IMR-90 (cell line): ENCODE results near the gene RAB11FIP4. TPM values are rescaled to one million over a fixed set of nuclear protein-coding genes. Genes with fewer than 3 reads are reported as not detected.

Source experiments
- ATAC-seq: fragments of 200-7000 bp; cut with Tn5 transposase; 2 replicates; pipeline ENCODE4 v1.9.1; 2020; ENCODE audit warnings: low read depth, mild to moderate bottlenecking, moderate library complexity
- BruUV-seq: library from RNA; stranded (reverse); fragments of 400-500 nt; replicated peaks from 2 replicates; lab custom pipeline; 2021; lab: Mats Ljungman, UMichigan
- CTCF ChIA-PET: fragments of 300-600 bp; formaldehyde crosslinking; extraction: SDS; loops from one replicate; lab custom pipeline; 2021; ENCODE audit warnings: antibody characterized with exemption; lab: Yijun Ruan, JAX
- POLR2A ChIA-PET: fragments of 300-600 bp; sonication (Branson Sonifier 250); formaldehyde crosslinking; loops from one replicate; lab custom pipeline; 2022; ENCODE audit warnings: antibody characterized with exemption; ENCODE audit not compliant: unreplicated experiment; lab: Charles Lee
- DNase-seq: peaks from one replicate; pipeline ENCODE4 v3.0.0; 2013
- H2AFZ ChIP-seq: replicated peaks from 2 replicates; pipeline ENCODE3; 2013; ENCODE audit warnings: low read length, mild to moderate bottlenecking; ENCODE audit not compliant: poor library complexity
- H2AK5ac ChIP-seq: 2 replicates; pipeline ENCODE4 v1.6.1; 2013; ENCODE audit warnings: low read depth, low read length, inconsistent platforms
- H2AK9ac ChIP-seq: replicated peaks from 2 replicates; pipeline ENCODE3; 2013; ENCODE audit warnings: mild to moderate bottlenecking, low read depth, low read length, moderate library complexity; ENCODE audit not compliant: poor library complexity
- H2BK120ac ChIP-seq: 2 replicates; pipeline ENCODE4 v1.6.1; 2013; ENCODE audit warnings: low read depth, low read length, inconsistent platforms
- H2BK15ac ChIP-seq: 3 replicates; pipeline ENCODE4 v1.6.1; 2013; ENCODE audit warnings: low read depth, low read length, inconsistent platforms
- H2BK20ac ChIP-seq: 2 replicates; pipeline ENCODE4 v1.6.1; 2013; ENCODE audit warnings: low read depth, mild to moderate bottlenecking, inconsistent platforms, low read length, moderate library complexity
- H2BK5ac ChIP-seq: 2 replicates; pipeline ENCODE4 v1.6.1; 2013; ENCODE audit warnings: mild to moderate bottlenecking, low read depth, low read length, inconsistent platforms; ENCODE audit not compliant: poor library complexity, severe bottlenecking
- H3K14ac ChIP-seq: replicated peaks from 2 replicates; pipeline ENCODE4 v1.6.1; 2013; ENCODE audit warnings: low read depth, low read length, inconsistent platforms
- H3K18ac ChIP-seq: 2 replicates; pipeline ENCODE4 v1.6.1; 2013; ENCODE audit warnings: low read depth, low read length, control low read depth
- H3K23ac ChIP-seq: 2 replicates; pipeline ENCODE4 v1.6.1; 2013; ENCODE audit warnings: low read depth, low read length, inconsistent platforms
- H3K27ac ChIP-seq: 2 replicates; pipeline ENCODE4 v1.5.1; 2013; ENCODE audit warnings: mild to moderate bottlenecking, control low read depth, low read length; ENCODE audit not compliant: insufficient read depth
- H3K27me3 ChIP-seq: 2 replicates; pipeline ENCODE4 v1.6.1; 2013; ENCODE audit warnings: low read length; ENCODE audit not compliant: control insufficient read depth, insufficient read depth
- H3K36me3 ChIP-seq: 2 replicates; pipeline ENCODE4 v1.6.1; 2013; ENCODE audit warnings: low read length, mixed read lengths; ENCODE audit not compliant: control insufficient read depth, insufficient read depth
- H3K4ac ChIP-seq: 2 replicates; pipeline ENCODE4 v1.6.1; 2013; ENCODE audit warnings: low read depth, low read length, inconsistent platforms
- H3K4me1 ChIP-seq: 2 replicates; pipeline ENCODE4 v1.6.1; 2013; ENCODE audit warnings: low read length, mixed read lengths; ENCODE audit not compliant: control insufficient read depth, insufficient read depth
- H3K4me2 ChIP-seq: 2 replicates; pipeline ENCODE4 v1.6.1; 2013; ENCODE audit warnings: low read depth, mild to moderate bottlenecking, control low read depth, low read length, moderate library complexity
- H3K4me3 ChIP-seq: 2 replicates; pipeline ENCODE4 v1.5.1; 2013; ENCODE audit warnings: low read depth, mild to moderate bottlenecking, control low read depth, low read length, moderate library complexity; ENCODE audit not compliant: insufficient read depth
- H3K56ac ChIP-seq: 2 replicates; pipeline ENCODE4 v1.6.1; 2013; ENCODE audit warnings: low read length, inconsistent platforms; ENCODE audit not compliant: insufficient read depth; ENCODE audit errors: extremely low read depth
- H3K79me1 ChIP-seq, 2 experiments: 2 replicates each; pipeline ENCODE4 v1.6.1; 2013; ENCODE audit warnings: low read length in 2 of 2, inconsistent platforms in 1 of 2, low read depth in 1 of 2
- H3K9ac ChIP-seq: 2 replicates; pipeline ENCODE4 v1.6.1; 2013; ENCODE audit warnings: low read depth, low read length, control low read depth
- H3K9me1 ChIP-seq: 2 replicates; pipeline ENCODE4 v1.6.1; 2013; ENCODE audit warnings: low read length, inconsistent platforms; ENCODE audit not compliant: insufficient read depth
- H3K9me3 ChIP-seq: 2 replicates; pipeline ENCODE4 v1.6.1; 2013; ENCODE audit warnings: low read length; ENCODE audit not compliant: control insufficient read depth, insufficient read depth
- H4K20me1 ChIP-seq: 2 replicates; pipeline ENCODE4 v1.6.1; 2013; ENCODE audit warnings: low read length, inconsistent platforms; ENCODE audit not compliant: insufficient read depth
- H4K5ac ChIP-seq: 2 replicates; pipeline ENCODE4 v1.6.1; 2013; ENCODE audit warnings: mild to moderate bottlenecking, low read depth, low read length, control low read depth
- H4K8ac ChIP-seq, 2 experiments: 2 replicates each; pipeline ENCODE4 v1.6.1; 2013; ENCODE audit warnings: low read depth in 2 of 2, low read length in 2 of 2, control low read depth in 1 of 2, inconsistent platforms in 1 of 2
- H4K91ac ChIP-seq: 2 replicates; pipeline ENCODE4 v1.6.1; 2013; ENCODE audit warnings: low read depth, low read length, inconsistent platforms; ENCODE audit not compliant: insufficient read depth
- CHD1 ChIP-seq: IDR thresholded peaks from 2 replicates; pipeline ENCODE4 v1.6.1; 2012; ENCODE audit warnings: low read depth, low read length, improper control_type of control experiment
- MAZ ChIP-seq: IDR thresholded peaks from 2 replicates; pipeline ENCODE4 v1.6.1; 2012; ENCODE audit warnings: low read depth, mild to moderate bottlenecking, low read length, improper control_type of control experiment, moderate library complexity, borderline replicate concordance
- NFE2L2 ChIP-seq: fragments of 150-350 bp; IDR thresholded peaks from 2 replicates; pipeline ENCODE4 v1.6.1; 2016; ENCODE audit warnings: low read depth, mild to moderate bottlenecking, low read length
- POLR2A ChIP-seq: IDR thresholded peaks from 2 replicates; pipeline ENCODE4 v1.6.1; 2012; ENCODE audit warnings: mild to moderate bottlenecking, low read depth, low read length
- RCOR1 ChIP-seq: IDR thresholded peaks from 2 replicates; pipeline ENCODE4 v1.6.1; 2012; ENCODE audit warnings: mild to moderate bottlenecking, low read length, improper control_type of control experiment; ENCODE audit not compliant: insufficient replicate concordance
- WGBS, 2 experiments: methylation state at CpG; one replicate each; pipeline versions ENCODE4 v1.1.5 to v1.1.7; 2013; ENCODE audit warnings: missing lambda C conversion rate in 2 of 2; ENCODE audit not compliant: insufficient read length in 1 of 2; ENCODE audit errors: extremely low coverage in 2 of 2; 5-methylcytosine and 5-hydroxymethylcytosine counted together
- dilution Hi-C: fragments of 300-500 bp; cut with HindIII; formaldehyde crosslinking; loops from one replicate; pipeline ENCODE4 v1.14.3; 2018; ENCODE audit warnings: low sequenced_read_pairs; ENCODE audit not compliant: unreplicated experiment
- in situ Hi-C: fragments of 300-500 bp; cut with MboI; formaldehyde crosslinking; loops from 3 replicates; pipeline ENCODE4 v1.14.3; 2019; ENCODE audit warnings: low sequenced_read_pairs, inconsistent platforms, mixed read lengths
- intact Hi-C: fragments of 100-400 bp; cut with micrococcal nuclease; formaldehyde crosslinking; loops from 2 replicates; pipeline ENCODE4 v1.10.0; 2022
- polyA plus RNA-seq, 3 experiments: library from polyadenylated mRNA; depleted of rRNA; stranded (reverse); fragments of >200 nt; gene quantifications; 2 replicates each; pipeline ENCODE4 v1.2.3, GENCODE V29; 2012; ENCODE audit warnings: low replicate concordance in 1 of 3
- total RNA-seq: library from RNA; depleted of rRNA; stranded (reverse); fragments of >200 nt; gene quantifications from 2 replicates; pipeline ENCODE4 v1.2.3, GENCODE V29; 2012

The RAB11FIP4 gene
- total and polyA plus RNA-seq, 2 of the 4 experiments (the other 2 are of a cell fraction) = 0.68 to 1.1 TPM

- no peak for TF ChIP-seq NFE2L2
Observed at GRCh38 chr17:31476525-31477416, 85.3 kb downstream of the RAB11FIP4 start (continued).

DNA sequence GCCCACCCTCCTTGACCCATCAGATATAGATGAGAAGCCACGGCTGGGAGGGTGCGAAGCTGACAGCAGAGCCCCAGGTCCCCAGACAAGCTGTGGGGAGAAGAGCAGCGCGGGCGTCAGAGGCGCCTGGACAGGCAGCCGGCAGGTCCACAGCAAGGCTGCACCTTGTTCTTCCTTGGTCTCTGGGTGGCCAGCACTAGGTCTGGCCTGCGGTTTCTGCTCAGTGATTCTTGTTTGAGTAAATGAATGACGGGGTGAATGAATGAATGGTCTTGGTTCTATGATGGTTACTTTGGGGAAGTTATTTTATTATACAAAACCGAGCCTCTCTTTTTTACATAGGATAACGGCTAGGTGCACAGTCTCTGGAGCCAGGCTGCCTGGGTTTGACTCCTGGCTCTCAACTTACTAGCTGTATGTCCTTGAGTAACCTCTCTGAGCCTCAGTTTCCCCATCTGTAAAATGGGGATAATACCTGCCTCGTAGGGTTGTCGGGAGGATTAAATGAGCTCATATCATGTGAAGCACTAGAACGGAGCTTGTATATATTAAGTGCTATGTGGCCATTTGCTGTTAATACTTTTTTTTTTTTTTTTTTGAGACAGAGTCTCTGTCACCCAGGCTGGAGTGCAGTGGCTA, 86.1 kb downstream of the RAB11FIP4 start:
- BruUV-seq = no TSS peak
- no CpG with 5 or more reads among the region's 14 CpGs for WGBS, 2 experiments
- no peak overlapping the region for H3K18ac ChIP-seq
- no peak overlapping the region for H2AFZ ChIP-seq
- H3K36me3 ChIP-seq = no peaks in the 10 kb centered on the region
- H2AK9ac ChIP-seq = no peak overlapping the region
- no peaks in the 10 kb centered on the region for H4K20me1 ChIP-seq
- no peak overlapping the region for H3K4me3 ChIP-seq
- no peak overlapping the region for H4K91ac ChIP-seq
- H3K4me2 ChIP-seq = no peak overlapping the region
- no peak overlapping the region for H3K27ac ChIP-seq
- no peak overlapping the region for H2BK120ac ChIP-seq
- no peak overlapping the region for H2BK15ac ChIP-seq
- no peak overlapping the region for H4K5ac ChIP-seq
- no peak overlapping the region for H2BK5ac ChIP-seq
- H3K23ac ChIP-seq = no peak overlapping the region
- H3K9me1 ChIP-seq = no peaks in the 10 kb centered on the region
- peaks cover 67% of the 10 kb centered on the region for H3K27me3 ChIP-seq
- H3K14ac ChIP-seq = no peak overlapping the region
- H3K9me3 ChIP-seq = no peaks in the 10 kb centered on the region
- DNase-seq (no peak), ATAC-seq (no peak)
- no peak overlapping the region for H2AK5ac ChIP-seq
- H3K79me1 ChIP-seq = no peaks in the 10 kb centered on the region
- intact Hi-C loops (no loop called here), in situ Hi-C loops (no loop called here), dilution Hi-C loops (no loop called here)
- POLR2A ChIA-PET = no interaction called here
- CTCF ChIA-PET = interaction anchor here (0.6 kb wide), 1 partner anchor 403 kb away, joined by 5 read pairs; no protein-coding TSS in a partner anchor
- no peak overlapping the region for H3K4ac ChIP-seq
- H2BK20ac ChIP-seq = no peak overlapping the region
- TF ChIP-seq RCOR1 (no peak), CHD1 (no peak), MAZ (no peak), POLR2A (no peak)
- no peaks in the 10 kb centered on the region for H3K4me1 ChIP-seq
- H3K9ac ChIP-seq = no peak overlapping the region
- no peak overlapping the region for H3K56ac ChIP-seq
- no peak overlapping the region for H4K8ac ChIP-seq
